ENCODE data around the gene SLC10A1. TPM values are rescaled to one million over a fixed set of nuclear protein-coding genes. Genes with fewer than 3 reads are reported as not detected.

SLC10A1 gene
- total RNA-seq, 1 experiment from 2014 or later = not detected

- H2BK15ac ChIP-seq (ENCODE audit: low read depth, low read length) = no peak overlapping the region
- no peak overlapping the region for H4K91ac ChIP-seq (ENCODE audit: insufficient read length, low read depth, low read length)
- H3K56ac ChIP-seq (ENCODE audit: insufficient read length, low read depth, low read length) = no peak overlapping the region
- no peaks in the 10 kb centered on the region for H3K27me3 ChIP-seq (ENCODE audit: insufficient read depth, low read length)
- H3K27ac ChIP-seq (ENCODE audit: insufficient read length, low read depth, low read length) = no peak overlapping the region
- H3K9me3 ChIP-seq (ENCODE audit: control insufficient read depth, low read depth, low read length) = no peaks in the 10 kb centered on the region
- WGBS (ENCODE audit: extremely low coverage, insufficient read length, low lambda C conversion rate) = no CpG with 5 or more reads among the region's 3 CpGs
- H2AK5ac ChIP-seq (ENCODE audit: insufficient read length, low read length) = no peak overlapping the region
- no peak overlapping the region for H3K9ac ChIP-seq (ENCODE audit: extremely low read depth, insufficient read length, low read length)
- H2BK5ac ChIP-seq (ENCODE audit: insufficient read length, low read length) = no peak overlapping the region
- H3K79me1 ChIP-seq (ENCODE audit: insufficient read depth, low read depth, low read length, poor library complexity, severe bottlenecking) = no peaks in the 10 kb centered on the region
- Mint-ChIP-seq H3K9me3 (no peaks in the 10 kb centered on the region), H3K27me3 (ENCODE audit: low read depth) (no peaks in the 10 kb centered on the region), H3K27ac (no peak overlapping the region), H3K36me3 (ENCODE audit: insufficient read depth in 1 of 3, low read depth in 3 of 3) (no peaks in the 10 kb centered on the region), H3K4me3 (no peak overlapping the region), H3K4me1 (no peaks in the 10 kb centered on the region)
- no peak overlapping the region for H2BK12ac ChIP-seq (ENCODE audit: insufficient read length, low read depth, low read length)
- H3K4ac ChIP-seq (ENCODE audit: low read depth, low read length) = no peak overlapping the region
- no peak overlapping the region for H3K4me2 ChIP-seq (ENCODE audit: insufficient read depth, insufficient read length, low read length)
- no peak overlapping the region for H2AFZ ChIP-seq (ENCODE audit: low read length)
- no peaks in the 10 kb centered on the region for H3K23me2 ChIP-seq (ENCODE audit: insufficient read length, low read depth, low read length, poor library complexity, severe bottlenecking)
- no peak overlapping the region for H4K5ac ChIP-seq (ENCODE audit: insufficient read length, low read depth, low read length)
- H2BK20ac ChIP-seq (ENCODE audit: low read depth, low read length, poor library complexity, severe bottlenecking) = no peak overlapping the region
- no peak overlapping the region for H4K8ac ChIP-seq (replicated peaks; ENCODE audit: insufficient read length, low read depth, low read length)
- H3K18ac ChIP-seq (ENCODE audit: insufficient read length, low read depth, low read length) = no peak overlapping the region
- no peak overlapping the region for H3K23ac ChIP-seq (ENCODE audit: insufficient read length, low read depth, low read length)
- no peak overlapping the region for H2BK120ac ChIP-seq (ENCODE audit: low read depth, low read length, poor library complexity, severe bottlenecking)
- DNase-seq = no peak
- no peaks in the 10 kb centered on the region for H4K20me1 ChIP-seq (ENCODE audit: control insufficient read depth, insufficient read depth, insufficient read length)
- H3K79me2 ChIP-seq (ENCODE audit: insufficient read depth, low read length) = no peaks in the 10 kb centered on the region
- no peak overlapping the region for H3T11ph ChIP-seq (ENCODE audit: low read length)
- no peaks in the 10 kb centered on the region; the same call in 1 of the 2 replicates for H3K4me1 ChIP-seq (ENCODE audit: insufficient read depth, low read length)
- no peak; the same call in 2 of the 3 replicates for TF ChIP-seq CTCF (conservative IDR thresholded peaks at IDR 0.05)
- H3K14ac ChIP-seq (ENCODE audit: insufficient read depth, low read length) = no peak overlapping the region
Measured at GRCh38 chr14:69838881-69839416, 41.9 kb upstream of the SLC10A1 start.

Measured in H9 (cell line).